Measurements from ENCODE around the gene CYB5RL.
A peak's percentile ranks its signal among the peaks of the same experiment; 100 is the strongest.

CYB5RL gene

DNA sequence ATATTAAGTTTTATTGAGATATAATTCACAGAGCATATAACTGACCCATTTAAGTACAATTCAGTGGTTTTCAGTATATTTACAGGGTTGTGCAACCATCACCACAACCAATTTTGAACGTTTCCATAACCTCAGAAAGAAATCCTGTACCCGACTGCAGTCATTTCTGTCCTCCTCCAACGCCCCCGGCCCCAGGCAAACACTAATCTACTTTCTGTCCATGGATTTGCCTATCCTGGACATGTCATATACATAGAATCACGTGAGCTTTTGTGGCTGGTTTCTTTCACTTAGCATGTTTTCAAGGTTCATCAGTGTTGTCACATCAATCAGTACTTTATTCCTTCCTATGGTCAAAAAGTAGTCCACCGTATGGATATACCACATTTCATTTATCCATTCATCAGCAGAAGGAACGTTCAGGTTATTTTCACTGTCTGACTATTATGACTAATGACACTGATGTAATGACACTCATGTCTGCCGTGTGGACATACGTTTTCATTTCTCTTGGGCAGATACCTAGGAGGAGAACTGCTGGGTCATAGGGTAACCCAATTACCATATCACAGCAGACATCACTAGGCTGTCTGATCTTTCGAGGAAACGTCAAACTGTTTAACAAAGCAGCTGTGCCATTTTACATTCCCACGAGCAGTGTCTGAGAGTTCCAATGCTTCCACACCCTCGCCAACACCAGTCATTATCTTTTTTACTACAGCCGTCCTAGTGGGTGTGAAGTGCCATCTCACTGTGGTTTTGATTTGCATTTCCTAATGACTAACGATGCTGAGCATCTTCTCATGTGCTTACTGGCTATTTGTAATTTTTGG is 30.9 kb upstream of the CYB5RL start:
- no peak for DNase-seq (ENCODE audit: low read depth, low spot score)
- H3K4me3 ChIP-seq (ENCODE audit: insufficient read length, low read depth) = no peak overlapping the region
- H3K4me1 ChIP-seq (ENCODE audit: insufficient read depth, insufficient read length) = peaks cover 35% of the 10 kb centered on the region
- TF ChIP-seq SUZ12 (IDR thresholded peaks at IDR 0.05; ENCODE audit: extremely low read depth, insufficient read depth, insufficient read length) = no peak
- TF ChIP-seq YY1 (IDR thresholded peaks at IDR 0.05; ENCODE audit: insufficient read depth, insufficient read length) = no peak
- no peak overlapping the region for H3K9ac ChIP-seq (ENCODE audit: insufficient read length, low read depth)
- H3K9me3 ChIP-seq (ENCODE audit: insufficient read depth, low read length) = peaks cover 16% of the 10 kb centered on the region; the same call in 1 of the 2 replicates
- peaks cover 45% of the 10 kb centered on the region for H3K36me3 ChIP-seq (ENCODE audit: insufficient read depth, insufficient read length, low read length)
- H3K27me3 ChIP-seq (ENCODE audit: insufficient read depth, insufficient read length) = no peaks in the 10 kb centered on the region

DNA sequence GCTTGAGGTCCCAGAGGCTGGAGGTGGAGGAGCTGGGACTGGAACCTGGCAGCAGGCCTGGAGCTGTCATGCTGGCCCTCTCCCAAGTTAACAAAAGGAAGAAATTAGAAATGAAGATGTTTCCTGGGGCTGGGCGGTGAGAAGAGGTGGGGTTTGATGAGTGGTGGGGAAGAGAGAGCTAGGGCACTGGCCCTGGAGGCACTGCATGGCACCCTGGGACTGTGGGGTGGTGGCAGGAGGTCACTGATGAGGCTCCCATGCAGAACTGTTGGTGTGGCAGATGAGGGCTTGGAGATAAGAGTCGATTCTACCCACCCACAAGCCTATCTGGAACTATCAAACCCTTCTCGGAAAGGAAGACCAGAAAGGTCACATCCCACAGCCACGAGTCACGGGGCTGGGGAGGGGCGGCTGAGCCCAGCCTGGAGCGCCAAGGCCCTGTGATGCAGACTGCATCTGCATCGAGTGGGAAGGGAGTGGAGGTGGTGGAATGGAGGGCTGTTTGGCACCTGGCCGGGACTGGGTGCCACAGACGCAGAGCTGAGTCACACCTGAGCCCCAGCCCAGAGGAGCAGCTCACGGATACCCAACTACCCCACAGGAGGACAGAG is 29.6 kb upstream of the CYB5RL start:
- TF ChIP-seq YY1 (IDR thresholded peaks at IDR 0.05; ENCODE audit: insufficient read depth, insufficient read length) = no peak
- no peak for TF ChIP-seq SUZ12 (IDR thresholded peaks at IDR 0.05; ENCODE audit: extremely low read depth, insufficient read depth, insufficient read length)
- TF ChIP-seq ZNF274 (IDR thresholded peaks at IDR 0.05; ENCODE audit: low read depth, low read length) = no peak
- peaks cover 39% of the 10 kb centered on the region for H3K4me1 ChIP-seq (ENCODE audit: insufficient read depth, insufficient read length)
- DNase-seq (ENCODE audit: low read depth, low spot score) = no peak
- no peak overlapping the region for H3K4me3 ChIP-seq (ENCODE audit: insufficient read length, low read depth)
- H3K9me3 ChIP-seq (ENCODE audit: insufficient read depth, low read length) = peaks cover 10% of the 10 kb centered on the region; the same call in 1 of the 2 replicates
- H3K9ac ChIP-seq (ENCODE audit: insufficient read length, low read depth) = peak overlapping the region; percentile 34
- H3K27me3 ChIP-seq (ENCODE audit: insufficient read depth, insufficient read length) = no peaks in the 10 kb centered on the region
- H3K36me3 ChIP-seq (ENCODE audit: insufficient read depth, insufficient read length, low read length) = peaks cover 47% of the 10 kb centered on the region

DNA sequence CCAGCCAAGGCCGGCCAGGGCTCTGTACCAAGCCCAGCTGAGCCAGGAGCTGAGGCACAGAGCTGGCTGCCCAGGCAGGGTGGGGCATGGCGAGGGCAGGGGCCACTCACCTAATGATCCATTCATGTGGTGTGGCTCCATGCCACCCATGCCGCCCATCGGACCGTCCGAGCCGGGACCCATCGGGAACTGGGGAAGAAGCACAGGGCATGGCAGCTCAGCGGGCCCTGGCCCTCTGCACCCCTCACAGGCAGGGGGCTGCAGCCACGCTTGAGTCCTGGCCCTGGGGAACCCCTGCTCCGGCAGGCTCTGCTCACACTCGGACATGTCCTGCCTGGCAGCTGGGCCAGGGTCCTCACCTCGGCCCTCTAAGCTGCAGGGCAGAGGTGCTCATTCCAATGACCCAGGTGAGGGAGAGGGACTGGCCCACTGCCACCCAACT is 28.8 kb upstream of the CYB5RL start:
- TF ChIP-seq YY1 (IDR thresholded peaks at IDR 0.05; ENCODE audit: insufficient read depth, insufficient read length) (no peak), ZNF274 (IDR thresholded peaks at IDR 0.05; ENCODE audit: low read depth, low read length) (no peak), SUZ12 (IDR thresholded peaks at IDR 0.05; ENCODE audit: extremely low read depth, insufficient read depth, insufficient read length) (no peak)
- DNase-seq (ENCODE audit: low read depth, low spot score) = no peak
- Histone ChIP-seq H3K4me3 (ENCODE audit: insufficient read length, low read depth) (no peak overlapping the region), H3K9ac (ENCODE audit: insufficient read length, low read depth) (peak overlapping the region; percentile 46), H3K9me3 (ENCODE audit: insufficient read depth, low read length) (0 out of 2 replicates have a peak, but pooled peaks cover 8% of the 10 kb centered on the region), H3K27me3 (ENCODE audit: insufficient read depth, insufficient read length) (no peaks in the 10 kb centered on the region), H3K36me3 (ENCODE audit: insufficient read depth, insufficient read length, low read length) (peaks cover 48% of the 10 kb centered on the region), H3K4me1 (ENCODE audit: insufficient read depth, insufficient read length) (peaks cover 45% of the 10 kb centered on the region)

DNA sequence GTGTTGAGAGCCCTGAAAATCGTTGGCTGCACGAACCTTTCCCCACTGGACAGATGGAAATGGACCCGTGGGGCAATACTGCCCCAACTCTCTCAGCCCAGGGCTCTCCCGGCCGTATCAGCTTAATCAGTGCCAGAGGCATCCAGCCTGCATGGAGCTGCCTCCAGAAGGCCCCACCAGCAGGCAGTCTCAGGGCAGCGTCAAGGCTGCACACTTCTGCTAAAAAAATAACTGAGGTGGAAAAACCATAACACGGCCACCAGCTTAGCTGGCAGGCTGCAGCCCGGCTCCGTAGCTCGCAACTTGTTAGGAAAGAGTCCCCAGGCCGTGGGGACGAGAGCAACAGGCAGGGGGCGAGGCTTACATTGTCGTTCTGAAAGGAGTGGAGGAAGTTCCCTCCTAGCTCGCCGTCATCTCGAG is 28.1 kb upstream of the CYB5RL start:
- peaks cover 53% of the 10 kb centered on the region for H3K4me1 ChIP-seq (ENCODE audit: insufficient read depth, insufficient read length)
- DNase-seq (ENCODE audit: low read depth, low spot score) = peak; percentile 47
- H3K9me3 ChIP-seq (ENCODE audit: insufficient read depth, low read length) = 0 out of 2 replicates have a peak, but pooled peaks cover 8% of the 10 kb centered on the region
- H3K27me3 ChIP-seq (ENCODE audit: insufficient read depth, insufficient read length) = no peaks in the 10 kb centered on the region
- TF ChIP-seq SUZ12 (IDR thresholded peaks at IDR 0.05; ENCODE audit: extremely low read depth, insufficient read depth, insufficient read length) (no peak), ZNF274 (IDR thresholded peaks at IDR 0.05; ENCODE audit: low read depth, low read length) (no peak)
- H3K36me3 ChIP-seq (ENCODE audit: insufficient read depth, insufficient read length, low read length) = peaks cover 49% of the 10 kb centered on the region
- peak overlapping the region; percentile 46 for H3K9ac ChIP-seq (ENCODE audit: insufficient read length, low read depth)
- H3K4me3 ChIP-seq (ENCODE audit: insufficient read length, low read depth) = no peak overlapping the region

DNA sequence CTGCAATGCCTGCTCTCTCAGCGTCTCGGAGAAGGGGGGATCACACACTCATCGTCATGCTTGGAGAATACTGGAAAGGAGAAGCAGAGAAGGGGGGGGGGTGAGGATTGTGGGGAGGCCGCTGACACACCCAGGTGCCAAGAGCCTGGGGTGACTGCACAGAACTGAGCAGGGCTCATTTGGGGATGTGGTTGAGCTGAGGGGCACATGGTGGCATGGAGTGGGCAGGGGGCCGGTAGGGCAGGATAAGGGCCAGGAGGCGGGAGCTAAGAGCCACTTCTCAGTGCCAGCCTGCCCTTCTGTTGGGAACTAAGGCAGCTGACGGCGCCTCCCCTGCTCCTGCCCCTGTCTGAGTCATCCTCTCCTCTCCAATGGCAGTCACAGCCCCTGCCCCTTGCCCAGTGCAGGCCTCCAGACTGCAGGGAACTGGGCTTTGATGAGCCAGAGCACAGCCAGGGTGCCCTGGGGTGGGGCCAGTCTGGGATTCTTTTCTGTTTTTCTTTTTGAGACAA is 27.3 kb upstream of the CYB5RL start:
- 0 out of 2 replicates have a peak, but pooled peaks cover 4% of the 10 kb centered on the region for H3K9me3 ChIP-seq (ENCODE audit: insufficient read depth, low read length)
- DNase-seq (ENCODE audit: low read depth, low spot score) = no peak
- H3K4me1 ChIP-seq (ENCODE audit: insufficient read depth, insufficient read length) = peaks cover 59% of the 10 kb centered on the region
- TF ChIP-seq YY1 (IDR thresholded peaks at IDR 0.05; ENCODE audit: insufficient read depth, insufficient read length) (no peak), SUZ12 (IDR thresholded peaks at IDR 0.05; ENCODE audit: extremely low read depth, insufficient read depth, insufficient read length) (no peak), ZNF274 (IDR thresholded peaks at IDR 0.05; ENCODE audit: low read depth, low read length) (no peak)
- peak overlapping the region; percentile 57 for H3K9ac ChIP-seq (ENCODE audit: insufficient read length, low read depth)
- no peak overlapping the region for H3K4me3 ChIP-seq (ENCODE audit: insufficient read length, low read depth)
- H3K36me3 ChIP-seq (ENCODE audit: insufficient read depth, insufficient read length, low read length) = peaks cover 49% of the 10 kb centered on the region
- H3K27me3 ChIP-seq (ENCODE audit: insufficient read depth, insufficient read length) = no peaks in the 10 kb centered on the region

DNA sequence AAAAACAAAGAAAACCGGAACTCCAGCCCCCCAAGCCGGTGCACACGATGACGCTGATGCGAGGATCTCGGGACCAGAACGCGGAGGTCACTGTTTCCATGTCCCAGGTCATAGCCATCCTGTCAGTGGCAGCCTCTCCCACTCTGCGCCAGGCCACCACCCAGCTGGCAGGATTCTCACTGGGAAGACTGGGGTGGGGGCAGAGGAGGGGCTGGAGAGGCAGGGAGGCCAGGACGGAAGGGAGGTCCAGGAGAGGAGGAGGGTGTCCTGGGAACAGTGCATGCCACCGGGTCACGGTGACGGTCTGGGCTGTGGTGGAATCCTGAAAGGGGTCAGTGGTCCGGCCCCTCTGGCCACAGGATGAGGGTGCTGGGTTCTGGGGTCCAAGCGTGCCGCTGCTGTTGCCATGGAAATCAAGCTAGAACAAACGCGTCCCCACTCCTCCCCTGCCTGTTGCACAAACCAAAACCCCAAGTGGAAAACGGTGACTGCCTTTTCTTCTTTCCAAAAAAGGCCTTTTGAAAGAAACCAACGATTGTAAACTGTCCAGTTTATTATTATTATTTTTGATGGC is 26.2 kb upstream of the CYB5RL start:
- no peak overlapping the region for H3K9ac ChIP-seq (ENCODE audit: insufficient read length, low read depth)
- no peaks in the 10 kb centered on the region for H3K27me3 ChIP-seq (ENCODE audit: insufficient read depth, insufficient read length)
- H3K4me1 ChIP-seq (ENCODE audit: insufficient read depth, insufficient read length) = peaks cover 67% of the 10 kb centered on the region
- no peak for TF ChIP-seq ZNF274 (IDR thresholded peaks at IDR 0.05; ENCODE audit: low read depth, low read length)
- no peak for TF ChIP-seq SUZ12 (IDR thresholded peaks at IDR 0.05; ENCODE audit: extremely low read depth, insufficient read depth, insufficient read length)
- TF ChIP-seq YY1 (IDR thresholded peaks at IDR 0.05; ENCODE audit: insufficient read depth, insufficient read length) = no peak
- H3K36me3 ChIP-seq (ENCODE audit: insufficient read depth, insufficient read length, low read length) = peaks cover 57% of the 10 kb centered on the region
- H3K9me3 ChIP-seq (ENCODE audit: insufficient read depth, low read length) = no peaks in the 10 kb centered on the region
- no peak overlapping the region for H3K4me3 ChIP-seq (ENCODE audit: insufficient read length, low read depth)
- DNase-seq (ENCODE audit: low read depth, low spot score) = no peak

DNA sequence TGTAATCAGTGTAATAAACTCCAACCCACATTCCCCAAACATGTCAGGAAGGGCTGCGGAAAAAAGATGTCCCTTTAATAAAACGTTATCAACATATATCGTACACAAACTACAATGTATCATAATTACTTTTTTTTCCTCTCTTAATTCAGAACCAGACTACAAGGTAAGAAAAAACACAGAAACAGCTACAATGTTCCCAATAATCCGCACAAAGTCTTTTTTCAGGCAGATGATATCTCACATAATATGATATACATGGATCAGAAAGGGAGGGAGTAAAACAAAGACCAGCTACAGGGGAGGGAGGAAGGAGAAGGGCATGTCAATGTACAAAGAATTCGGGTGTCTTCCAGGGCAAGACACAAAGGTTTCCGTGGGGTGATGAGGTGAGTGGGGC is 25.5 kb upstream of the CYB5RL start:
- H3K4me1 ChIP-seq (ENCODE audit: insufficient read depth, insufficient read length) = peaks cover 67% of the 10 kb centered on the region
- H3K9ac ChIP-seq (ENCODE audit: insufficient read length, low read depth) = no peak overlapping the region
- DNase-seq (ENCODE audit: low read depth, low spot score) = no peak
- TF ChIP-seq YY1 (IDR thresholded peaks at IDR 0.05; ENCODE audit: insufficient read depth, insufficient read length) (no peak), ZNF274 (IDR thresholded peaks at IDR 0.05; ENCODE audit: low read depth, low read length) (no peak), SUZ12 (IDR thresholded peaks at IDR 0.05; ENCODE audit: extremely low read depth, insufficient read depth, insufficient read length) (no peak)
- H3K27me3 ChIP-seq (ENCODE audit: insufficient read depth, insufficient read length) = no peaks in the 10 kb centered on the region
- H3K9me3 ChIP-seq (ENCODE audit: insufficient read depth, low read length) = no peaks in the 10 kb centered on the region
- no peak overlapping the region for H3K4me3 ChIP-seq (ENCODE audit: insufficient read length, low read depth)
- peaks cover 61% of the 10 kb centered on the region for H3K36me3 ChIP-seq (ENCODE audit: insufficient read depth, insufficient read length, low read length)

All from NT2/D1 (cell line).